Osteocyte (in vitro differentiated cells): Measurements from ENCODE around the gene IGF1R. TPM values are rescaled to one million over a fixed set of nuclear protein-coding genes. Genes with fewer than 3 reads are reported as not detected.
A peak's percentile ranks its signal among the peaks of the same experiment; 100 is the strongest.

Experiments
- DNase-seq: peaks from one replicate; pipeline ENCODE4 v3.0.0; 2021; ENCODE audit warnings: mixed read lengths; ENCODE audit not compliant: unreplicated experiment; ENCODE audit errors: extremely low spot score
- H3K27ac Mint-ChIP-seq: one replicate; pipeline ENCODE4 v1.8.0; 2021; ENCODE audit warnings: mild to moderate bottlenecking, mixed read lengths; ENCODE audit not compliant: unreplicated experiment
- H3K27me3 Mint-ChIP-seq: one replicate; pipeline ENCODE4 v1.8.0; 2021; ENCODE audit warnings: mixed read lengths; ENCODE audit not compliant: unreplicated experiment
- H3K36me3 Mint-ChIP-seq: one replicate; pipeline ENCODE4 v1.8.0; 2021; ENCODE audit warnings: mixed read lengths; ENCODE audit not compliant: unreplicated experiment
- H3K4me1 Mint-ChIP-seq: one replicate; pipeline ENCODE4 v1.8.0; 2021; ENCODE audit warnings: mixed read lengths; ENCODE audit not compliant: unreplicated experiment
- H3K4me3 Mint-ChIP-seq: one replicate; pipeline ENCODE4 v1.8.0; 2021; ENCODE audit warnings: mild to moderate bottlenecking, moderate library complexity, mixed read lengths; ENCODE audit not compliant: unreplicated experiment
- H3K9me3 Mint-ChIP-seq: one replicate; pipeline ENCODE4 v1.8.0; 2021; ENCODE audit warnings: mixed read lengths; ENCODE audit not compliant: unreplicated experiment
- total RNA-seq: library from RNA; stranded (reverse); gene quantifications from 2 replicates; pipeline ENCODE4 v1.2.1, GENCODE V29; 2021
- TF ChIP-seq, protein P1 (sequence below): fragments of 200-600 bp; sonication (generic); IDR thresholded peaks from 2 replicates; pipeline ENCODE4 v1.5.0; 2021; ENCODE audit warnings: antibody characterized with exemption, mild to moderate bottlenecking, moderate library complexity

IGF1R gene
- total RNA-seq, 1 donor from 2014 or later, result 174 TPM

GRCh38 chr15:98891301-98891700 is 243.0 kb downstream of the IGF1R start:
- Mint-ChIP-seq H3K9me3 (no peaks in the 10 kb centered on the region), H3K4me1 (peaks cover 84% of the 10 kb centered on the region), H3K27me3 (no peaks in the 10 kb centered on the region), H3K36me3 (peaks cover 23% of the 10 kb centered on the region), H3K27ac (peak overlapping the region; percentile 98), H3K4me3 (no peak overlapping the region)
- no peak for DNase-seq
- TF ChIP-seq, protein P1, sequence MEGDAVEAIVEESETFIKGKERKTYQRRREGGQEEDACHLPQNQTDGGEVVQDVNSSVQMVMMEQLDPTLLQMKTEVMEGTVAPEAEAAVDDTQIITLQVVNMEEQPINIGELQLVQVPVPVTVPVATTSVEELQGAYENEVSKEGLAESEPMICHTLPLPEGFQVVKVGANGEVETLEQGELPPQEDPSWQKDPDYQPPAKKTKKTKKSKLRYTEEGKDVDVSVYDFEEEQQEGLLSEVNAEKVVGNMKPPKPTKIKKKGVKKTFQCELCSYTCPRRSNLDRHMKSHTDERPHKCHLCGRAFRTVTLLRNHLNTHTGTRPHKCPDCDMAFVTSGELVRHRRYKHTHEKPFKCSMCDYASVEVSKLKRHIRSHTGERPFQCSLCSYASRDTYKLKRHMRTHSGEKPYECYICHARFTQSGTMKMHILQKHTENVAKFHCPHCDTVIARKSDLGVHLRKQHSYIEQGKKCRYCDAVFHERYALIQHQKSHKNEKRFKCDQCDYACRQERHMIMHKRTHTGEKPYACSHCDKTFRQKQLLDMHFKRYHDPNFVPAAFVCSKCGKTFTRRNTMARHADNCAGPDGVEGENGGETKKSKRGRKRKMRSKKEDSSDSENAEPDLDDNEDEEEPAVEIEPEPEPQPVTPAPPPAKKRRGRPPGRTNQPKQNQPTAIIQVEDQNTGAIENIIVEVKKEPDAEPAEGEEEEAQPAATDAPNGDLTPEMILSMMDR, result no peak

GRCh38 chr15:98893401-98893800 is 245.1 kb downstream of the IGF1R start:
- Mint-ChIP-seq H3K36me3 (peaks cover 17% of the 10 kb centered on the region), H3K27ac (peak overlapping the region; percentile 61), H3K27me3 (no peaks in the 10 kb centered on the region), H3K4me3 (no peak overlapping the region), H3K4me1 (peaks cover 85% of the 10 kb centered on the region), H3K9me3 (no peaks in the 10 kb centered on the region)
- DNase-seq, result no peak
- TF ChIP-seq, protein P1, result no peak

- Mint-ChIP-seq H3K4me1 (peaks cover 84% of the 10 kb centered on the region), H3K36me3 (peaks cover 17% of the 10 kb centered on the region), H3K9me3 (no peaks in the 10 kb centered on the region), H3K27me3 (no peaks in the 10 kb centered on the region), H3K4me3 (no peak overlapping the region), H3K27ac (peak overlapping the region; percentile 61)
- TF ChIP-seq, protein P1, result no peak
- DNase-seq, result no peak
Measured at GRCh38 chr15:98894312-98894711, 246.0 kb downstream of the IGF1R start.

DNA sequence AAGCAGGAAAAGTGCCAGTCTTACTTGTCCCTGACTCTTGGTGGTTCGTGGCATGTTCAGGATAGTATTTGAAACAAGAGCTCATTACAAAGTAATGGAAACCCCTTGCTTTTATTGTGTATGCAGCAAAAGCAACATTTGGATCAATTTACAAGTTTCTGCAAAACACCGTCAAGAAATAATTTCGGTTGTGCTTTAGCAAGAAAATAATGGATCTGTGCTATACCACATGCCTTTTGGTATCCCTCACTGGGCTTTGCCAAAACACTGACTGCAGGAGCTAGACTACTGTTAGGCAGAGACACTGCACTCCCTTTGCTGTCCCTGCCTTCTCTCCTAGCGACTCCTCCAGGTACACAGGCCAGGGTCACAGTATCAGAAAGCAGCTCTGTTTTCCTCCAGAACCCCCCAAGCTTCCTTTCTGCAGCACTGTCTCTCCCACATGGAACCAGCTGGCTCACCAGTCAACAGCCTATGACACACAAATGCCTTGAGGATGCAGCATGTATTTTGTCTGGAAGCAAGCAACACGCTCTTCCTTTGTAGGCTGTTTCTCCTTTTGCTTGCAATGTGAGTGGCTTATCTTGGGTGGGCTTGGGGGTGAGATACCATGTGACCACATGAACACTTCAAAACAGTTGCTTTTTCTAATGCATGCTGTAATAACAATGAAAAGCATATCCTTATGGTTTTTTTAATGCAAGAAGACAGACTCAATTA is 247.8 kb downstream of the IGF1R start:
- Mint-ChIP-seq H3K27ac (peak overlapping the region; percentile 98), H3K36me3 (peaks cover 15% of the 10 kb centered on the region), H3K4me1 (peaks cover 84% of the 10 kb centered on the region), H3K9me3 (no peaks in the 10 kb centered on the region), H3K4me3 (no peak overlapping the region), H3K27me3 (no peaks in the 10 kb centered on the region)
- no peak for DNase-seq
- TF ChIP-seq, protein P1, result no peak

DNA sequence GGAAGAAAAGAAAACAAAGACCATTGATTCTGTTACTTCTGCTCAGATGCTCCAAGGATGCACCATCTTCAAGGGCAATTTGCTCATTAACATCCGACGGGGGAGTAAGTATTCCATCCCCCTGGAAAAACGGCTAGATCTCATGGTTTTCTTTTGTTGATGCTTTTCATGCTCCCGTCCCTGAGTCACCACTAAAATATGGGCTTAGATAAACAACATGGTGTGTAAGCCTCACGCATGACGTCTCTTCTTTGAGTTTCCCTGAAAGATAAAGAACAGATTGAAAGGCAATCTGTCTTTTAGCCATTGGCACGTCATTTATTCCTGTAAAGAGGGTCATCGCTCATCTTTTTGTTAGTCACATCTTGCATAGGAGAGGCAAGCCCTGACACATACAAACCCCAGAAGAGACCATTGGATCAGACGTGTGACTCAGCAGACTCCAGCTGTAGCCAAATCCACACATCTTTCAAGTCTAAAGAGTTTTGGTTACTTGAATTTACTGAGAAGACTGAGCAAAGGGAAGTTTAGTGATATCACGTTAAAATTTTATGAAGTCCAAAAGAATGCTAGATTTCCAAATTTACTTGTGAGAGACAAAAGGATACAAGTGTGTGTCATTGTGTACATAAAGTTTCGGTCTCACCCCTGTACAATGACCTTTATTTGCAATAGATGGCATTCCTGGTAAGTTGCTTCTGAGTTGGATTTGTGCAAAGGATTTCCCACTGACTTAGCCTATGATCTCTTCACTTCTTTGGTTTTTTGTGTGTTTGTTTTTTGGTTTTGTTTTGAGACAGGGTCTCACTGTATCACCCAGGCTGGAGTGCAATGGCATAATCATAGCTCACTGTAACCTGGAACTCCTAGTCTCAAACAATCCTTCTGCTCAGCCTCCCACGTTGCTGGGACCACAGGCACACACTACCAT is 248.7 kb downstream of the IGF1R start:
- Mint-ChIP-seq H3K27ac (peak overlapping the region; percentile 98), H3K27me3 (no peaks in the 10 kb centered on the region), H3K36me3 (peaks cover 13% of the 10 kb centered on the region), H3K4me3 (peak overlapping the region; percentile 47), H3K9me3 (no peaks in the 10 kb centered on the region), H3K4me1 (peaks cover 86% of the 10 kb centered on the region)
- TF ChIP-seq, protein P1, result no peak
- DNase-seq, result no peak
